ENCODE results near the gene KDM5A.
"Not testable (repeated sequence)": the region's sequence is repeated elsewhere in the genome, so short reads cannot be mapped to it uniquely, and the experiment has no call there.

KDM5A gene

GRCh38 chr12:359091-359490, 30.0 kb downstream of the KDM5A start:
- no peak for TF ChIP-seq CTCF (IDR thresholded peaks at IDR 0.05; ENCODE audit: insufficient read depth, missing control alignments)
- no peak for FAIRE-seq

GRCh38 chr12:356276-356988, 32.7 kb downstream of the KDM5A start:
- no peak for TF ChIP-seq CTCF (IDR thresholded peaks at IDR 0.05; ENCODE audit: insufficient read depth, missing control alignments)
- DNase-seq (ENCODE audit: insufficient read length, low spot score) = no peak
- FAIRE-seq = no peak

More at GRCh38 chr12:359091-359490, 30.0 kb downstream of the KDM5A start:
- DNase-seq (ENCODE audit: insufficient read length, low spot score) = no peak

- DNase-seq (ENCODE audit: insufficient read length, low spot score); FAIRE-seq: not testable (repeated sequence)
Measured at GRCh38 chr12:351197-351596, 37.9 kb downstream of the KDM5A start.

- FAIRE-seq = not testable (repeated sequence)
Measured at GRCh38 chr12:349625-350024, 39.5 kb downstream of the KDM5A start.

GRCh38 chr12:343036-343435, 46.1 kb downstream of the KDM5A start:
- not testable (repeated sequence) for DNase-seq (ENCODE audit: insufficient read length, low spot score); FAIRE-seq

More at GRCh38 chr12:349625-350024, 39.5 kb downstream of the KDM5A start:
- not testable (repeated sequence) for DNase-seq (ENCODE audit: insufficient read length, low spot score)

- DNase-seq (ENCODE audit: insufficient read length, low spot score) = no peak
- TF ChIP-seq CTCF (IDR thresholded peaks at IDR 0.05; ENCODE audit: insufficient read depth, missing control alignments) = no peak
- FAIRE-seq = no peak
Measured at GRCh38 chr12:337039-337438, 52.1 kb downstream of the KDM5A start.

- no peak for FAIRE-seq
Measured at GRCh38 chr12:334125-334524, 55.0 kb downstream of the KDM5A start.

GRCh38 chr12:332581-333205, 56.4 kb downstream of the KDM5A start:
- DNase-seq (ENCODE audit: insufficient read length, low spot score) = no peak
- TF ChIP-seq CTCF (IDR thresholded peaks at IDR 0.05; ENCODE audit: insufficient read depth, missing control alignments) = no peak

More at GRCh38 chr12:334125-334524, 55.0 kb downstream of the KDM5A start:
- no peak for TF ChIP-seq CTCF (IDR thresholded peaks at IDR 0.05; ENCODE audit: insufficient read depth, missing control alignments)
- no peak for DNase-seq (ENCODE audit: insufficient read length, low spot score)

More at GRCh38 chr12:332581-333205, 56.4 kb downstream of the KDM5A start:
- FAIRE-seq = peak; percentile 55
